ENCODE data around the gene RAB40C.
A peak's percentile ranks its signal among the peaks of the same experiment; 100 is the strongest.
"Not testable (repeated sequence)": the region's sequence is repeated elsewhere in the genome, so short reads cannot be mapped to it uniquely, and the experiment has no call there.

The RAB40C gene

GRCh38 chr16:597655-598054 lies 7.8 kb downstream of the RAB40C start:
- H3K79me2 ChIP-seq (ENCODE audit: control insufficient read depth, insufficient read depth, low read length, poor library complexity); H3K79me1 ChIP-seq (ENCODE audit: low read length); H2BK5ac ChIP-seq (ENCODE audit: low read depth, low read length, poor library complexity); H4K8ac ChIP-seq (ENCODE audit: low read depth, low read length); H3K4me3 ChIP-seq (ENCODE audit: low read depth, low read length); H2AK5ac ChIP-seq (ENCODE audit: low read length); H2AFZ ChIP-seq (ENCODE audit: insufficient read depth, low read length, poor library complexity); H2BK120ac ChIP-seq (ENCODE audit: insufficient read depth, low read length, poor library complexity); H3K27ac ChIP-seq (ENCODE audit: low read depth, low read length); DNase-seq; H4K12ac ChIP-seq (ENCODE audit: low read depth, low read length); H3K27me3 ChIP-seq (ENCODE audit: insufficient read depth, low read length); H3K9ac ChIP-seq (ENCODE audit: low read length); H4K91ac ChIP-seq (ENCODE audit: low read depth, low read length); H3K14ac ChIP-seq (ENCODE audit: low read length); H3K4ac ChIP-seq (ENCODE audit: low read depth, low read length); H3K4me2 ChIP-seq (ENCODE audit: low read length); H2BK12ac ChIP-seq (ENCODE audit: low read length); H3K9me3 ChIP-seq (ENCODE audit: insufficient read depth, low read depth, low read length); H3K23ac ChIP-seq (ENCODE audit: low read length); H3K18ac ChIP-seq (ENCODE audit: low read length): not testable (repeated sequence)
- Histone ChIP-seq H3K36me3 (ENCODE audit: control insufficient read depth in 1 of 2, insufficient read depth in 2 of 2, low read length in 2 of 2) (peaks cover 22 to 31% of the 10 kb centered on the region in 2 experiments), H3K4me1 (ENCODE audit: control insufficient read depth in 1 of 2, insufficient read depth in 2 of 2, low read length in 2 of 2) (peaks cover 9 to 16% of the 10 kb centered on the region in 2 experiments)
- no CpG with 5 or more reads among the region's 7 CpGs for WGBS (ENCODE audit: extremely low coverage, insufficient coverage, insufficient read length)

GRCh38 chr16:598823-599739 lies 9.2 kb downstream of the RAB40C start:
- DNase-seq: peak in 1 of 2 donors; percentile 1
- Histone ChIP-seq H3K4me2 (ENCODE audit: low read length) (no peak overlapping the region), H2BK120ac (ENCODE audit: insufficient read depth, low read length, poor library complexity) (no peak overlapping the region), H4K91ac (ENCODE audit: low read depth, low read length) (no peak overlapping the region), H4K8ac (ENCODE audit: low read depth, low read length) (no peak overlapping the region), H3K9ac (ENCODE audit: low read length) (no peak overlapping the region), H3K23ac (ENCODE audit: low read length) (no peak overlapping the region), H3K79me1 (ENCODE audit: low read length) (peaks cover 2% of the 10 kb centered on the region), H3K27me3 (ENCODE audit: insufficient read depth, low read length) (no peaks in the 10 kb centered on the region), H3K36me3 (ENCODE audit: control insufficient read depth in 1 of 2, insufficient read depth in 2 of 2, low read length in 2 of 2) (peaks cover 19 to 26% of the 10 kb centered on the region in 2 experiments), H2AFZ (ENCODE audit: insufficient read depth, low read length, poor library complexity) (no peak overlapping the region), H3K79me2 (ENCODE audit: control insufficient read depth, insufficient read depth, low read length, poor library complexity) (no peaks in the 10 kb centered on the region), H3K4ac (ENCODE audit: low read depth, low read length) (no peak overlapping the region), H3K18ac (ENCODE audit: low read length) (peak overlapping the region; percentile 49), H2BK12ac (ENCODE audit: low read length) (no peak overlapping the region), H4K12ac (ENCODE audit: low read depth, low read length) (no peak overlapping the region), H3K27ac (ENCODE audit: low read depth, low read length) (no peak overlapping the region), H3K14ac (ENCODE audit: low read length) (no peak overlapping the region), H2BK5ac (ENCODE audit: low read depth, low read length, poor library complexity) (no peak overlapping the region), H3K4me3 (ENCODE audit: low read depth, low read length) (no peak overlapping the region), H2AK5ac (ENCODE audit: low read length) (no peak overlapping the region), H3K9me3 (ENCODE audit: insufficient read depth, low read depth, low read length) (peaks cover 8% of the 10 kb centered on the region), H3K4me1 (ENCODE audit: control insufficient read depth in 1 of 2, insufficient read depth in 2 of 2, low read length in 2 of 2) (peaks cover 0 to 2% of the 10 kb centered on the region in 2 experiments)
- WGBS (ENCODE audit: extremely low coverage, insufficient coverage, insufficient read length): no CpG with 5 or more reads among the region's 43 CpGs

GRCh38 chr16:600781-601180 lies 10.9 kb downstream of the RAB40C start:
- Histone ChIP-seq H4K91ac (ENCODE audit: low read depth, low read length) (no peak overlapping the region), H3K4me1 (ENCODE audit: control insufficient read depth in 1 of 2, insufficient read depth in 2 of 2, low read length in 2 of 2) (no peaks in the 10 kb centered on the region), H3K79me2 (ENCODE audit: control insufficient read depth, insufficient read depth, low read length, poor library complexity) (no peaks in the 10 kb centered on the region), H3K27ac (ENCODE audit: low read depth, low read length) (no peak overlapping the region), H2BK5ac (ENCODE audit: low read depth, low read length, poor library complexity) (no peak overlapping the region), H3K36me3 (ENCODE audit: control insufficient read depth in 1 of 2, insufficient read depth in 2 of 2, low read length in 2 of 2) (peaks cover 17 to 26% of the 10 kb centered on the region in 2 experiments), H3K79me1 (ENCODE audit: low read length) (no peaks in the 10 kb centered on the region), H3K27me3 (ENCODE audit: insufficient read depth, low read length) (no peaks in the 10 kb centered on the region), H3K4me3 (ENCODE audit: low read depth, low read length) (no peak overlapping the region), H3K18ac (ENCODE audit: low read length) (no peak overlapping the region), H2AFZ (ENCODE audit: insufficient read depth, low read length, poor library complexity) (no peak overlapping the region), H3K9ac (ENCODE audit: low read length) (no peak overlapping the region), H3K14ac (ENCODE audit: low read length) (no peak overlapping the region), H3K4ac (ENCODE audit: low read depth, low read length) (no peak overlapping the region), H4K8ac (ENCODE audit: low read depth, low read length) (no peak overlapping the region), H3K4me2 (ENCODE audit: low read length) (no peak overlapping the region), H4K12ac (ENCODE audit: low read depth, low read length) (no peak overlapping the region), H2BK12ac (ENCODE audit: low read length) (no peak overlapping the region), H2BK120ac (ENCODE audit: insufficient read depth, low read length, poor library complexity) (no peak overlapping the region), H2AK5ac (ENCODE audit: low read length) (no peak overlapping the region), H3K23ac (ENCODE audit: low read length) (no peak overlapping the region), H3K9me3 (ENCODE audit: insufficient read depth, low read depth, low read length) (peaks cover 10% of the 10 kb centered on the region)
- WGBS (ENCODE audit: extremely low coverage, insufficient coverage, insufficient read length): no CpG with 5 or more reads among the region's 7 CpGs
- DNase-seq: no peak

GRCh38 chr16:603933-604332 lies 14.1 kb downstream of the RAB40C start:
- H3K4me1 ChIP-seq (ENCODE audit: control insufficient read depth in 1 of 2, insufficient read depth in 2 of 2, low read length in 2 of 2): no peaks in the 10 kb centered on the region
- DNase-seq: no peak
- H3K79me1 ChIP-seq (ENCODE audit: low read length): no peaks in the 10 kb centered on the region
- H2BK5ac ChIP-seq (ENCODE audit: low read depth, low read length, poor library complexity): no peak overlapping the region
- no peak overlapping the region for H2AK5ac ChIP-seq (ENCODE audit: low read length)
- no peak overlapping the region for H3K4me2 ChIP-seq (ENCODE audit: low read length)
- H3K14ac ChIP-seq (ENCODE audit: low read length): no peak overlapping the region
- peaks cover 6 to 9% of the 10 kb centered on the region in 2 experiments for H3K36me3 ChIP-seq (ENCODE audit: control insufficient read depth in 1 of 2, insufficient read depth in 2 of 2, low read length in 2 of 2)
- peaks cover 14% of the 10 kb centered on the region for H3K9me3 ChIP-seq (ENCODE audit: insufficient read depth, low read depth, low read length)
- H3K9ac ChIP-seq (ENCODE audit: low read length): no peak overlapping the region
- no peak overlapping the region for H2BK12ac ChIP-seq (ENCODE audit: low read length)
- no peak overlapping the region for H4K12ac ChIP-seq (ENCODE audit: low read depth, low read length)
- H4K8ac ChIP-seq (ENCODE audit: low read depth, low read length): no peak overlapping the region
- H3K79me2 ChIP-seq (ENCODE audit: control insufficient read depth, insufficient read depth, low read length, poor library complexity): no peaks in the 10 kb centered on the region
- no peak overlapping the region for H2AFZ ChIP-seq (ENCODE audit: insufficient read depth, low read length, poor library complexity)
- H3K4ac ChIP-seq (ENCODE audit: low read depth, low read length): no peak overlapping the region
- H4K91ac ChIP-seq (ENCODE audit: low read depth, low read length): no peak overlapping the region
- no peak overlapping the region for H2BK120ac ChIP-seq (ENCODE audit: insufficient read depth, low read length, poor library complexity)
- no peak overlapping the region for H3K18ac ChIP-seq (ENCODE audit: low read length)
- no CpG with 5 or more reads among the region's 5 CpGs for WGBS (ENCODE audit: extremely low coverage, insufficient coverage, insufficient read length)
- H3K4me3 ChIP-seq (ENCODE audit: low read depth, low read length): no peak overlapping the region
- no peak overlapping the region for H3K27ac ChIP-seq (ENCODE audit: low read depth, low read length)
- H3K23ac ChIP-seq (ENCODE audit: low read length): no peak overlapping the region
- no peaks in the 10 kb centered on the region for H3K27me3 ChIP-seq (ENCODE audit: insufficient read depth, low read length)
